PC-3 (cell line): ENCODE measurements around the gene VARS2. TPM values are rescaled to one million over a fixed set of nuclear protein-coding genes. Genes with fewer than 3 reads are reported as not detected.

Source experiments
- ATAC-seq: fragments of 200-7000 bp; cut with Tn5 transposase; 2 replicates; pipeline ENCODE4 v1.9.1; 2020; ENCODE audit warnings: mild to moderate bottlenecking, moderate library complexity
- BruUV-seq: library from RNA; stranded (reverse); fragments of 400-500 nt; replicated peaks from 2 replicates; lab custom pipeline; 2021; lab: Mats Ljungman, UMichigan
- CTCF ChIA-PET: fragments of 300-600 bp; sonication (Branson Sonifier 250); formaldehyde crosslinking; loops from one replicate; lab custom pipeline; 2022; ENCODE audit warnings: antibody characterized with exemption; lab: Charles Lee
- POLR2A ChIA-PET: fragments of 300-600 bp; sonication (Branson Sonifier 250); formaldehyde crosslinking; loops from one replicate; lab custom pipeline; 2022; ENCODE audit warnings: antibody characterized with exemption; ENCODE audit not compliant: unreplicated experiment; lab: Charles Lee
- DNase-seq: peaks from one replicate; pipeline ENCODE4 v3.0.0-alpha.2; 2015
- H2AFZ ChIP-seq: fragments of 300-600 bp; sonication (generic); 2 replicates; pipeline ENCODE4 v1.6.0; 2016; ENCODE audit warnings: antibody characterized with exemption, low read length
- H3F3A ChIP-seq: fragments of 300-600 bp; sonication (generic); one replicate; pipeline ENCODE4 v1.6.0; 2017; ENCODE audit warnings: antibody characterized with exemption, low read length, control low read depth, mild to moderate bottlenecking; ENCODE audit not compliant: unreplicated experiment
- H3K27ac ChIP-seq: fragments of 300-600 bp; sonication (generic); 2 replicates; pipeline ENCODE4 v1.5.1; 2016; ENCODE audit warnings: mild to moderate bottlenecking, low read length
- H3K27me3 ChIP-seq: fragments of 300-600 bp; sonication (generic); 2 replicates; pipeline ENCODE4 v1.6.1; 2016; ENCODE audit warnings: low read length, mixed read lengths
- H3K36me3 ChIP-seq: fragments of 300-600 bp; sonication (generic); 2 replicates; pipeline ENCODE4 v1.6.1; 2016; ENCODE audit warnings: low read depth, mixed run types, low read length, mixed read lengths
- H3K4me1 ChIP-seq: fragments of 300-600 bp; sonication (generic); 2 replicates; pipeline ENCODE4 v1.5.1; 2016; ENCODE audit warnings: low read length; ENCODE audit not compliant: insufficient read depth
- H3K4me2 ChIP-seq: fragments of 300-600 bp; sonication (generic); 2 replicates; pipeline ENCODE4 v1.6.0; 2016; ENCODE audit warnings: low read length
- H3K4me3 ChIP-seq: fragments of 300-600 bp; sonication (generic); 2 replicates; pipeline ENCODE4 v1.5.1; 2016; ENCODE audit warnings: mild to moderate bottlenecking, low read length, mixed read lengths
- H3K79me2 ChIP-seq: fragments of 300-600 bp; sonication (generic); 2 replicates; pipeline ENCODE4 v1.6.1; 2017; ENCODE audit warnings: low read length, mixed read lengths
- H3K9ac ChIP-seq: fragments of 300-600 bp; sonication (generic); 2 replicates; pipeline ENCODE4 v1.6.0; 2016; ENCODE audit warnings: mild to moderate bottlenecking, low read length
- H3K9me2 ChIP-seq: fragments of 300-600 bp; sonication (generic); replicated peaks from 2 replicates; pipeline ENCODE4 v1.6.1; 2016; ENCODE audit warnings: mixed run types, low read length, mixed read lengths
- H3K9me3 ChIP-seq: fragments of 300-600 bp; sonication (generic); 2 replicates; pipeline ENCODE4 v1.6.1; 2016; ENCODE audit warnings: low read length, mixed read lengths
- H4K20me1 ChIP-seq: fragments of 300-600 bp; sonication (generic); 2 replicates; pipeline ENCODE4 v1.6.1; 2016; ENCODE audit warnings: low read length, mixed read lengths
- CTCF ChIP-seq: fragments of 300-600 bp; sonication (generic); conservative IDR thresholded peaks from 2 replicates; pipeline ENCODE4 v1.5.1; 2017; ENCODE audit warnings: antibody characterized with exemption, low read depth, mild to moderate bottlenecking, low read length
- EZH2 ChIP-seq: fragments of 300-600 bp; sonication (generic); IDR thresholded peaks from one replicate; pipeline ENCODE4 v1.6.1; 2017; ENCODE audit warnings: antibody characterized with exemption, mild to moderate bottlenecking, low read length; ENCODE audit not compliant: unreplicated experiment
- EZH2phosphoT487 ChIP-seq: fragments of 300-600 bp; sonication (generic); IDR thresholded peaks from 2 replicates; pipeline ENCODE4 v1.6.1; 2018; ENCODE audit warnings: mild to moderate bottlenecking, antibody characterized with exemption, low read length, borderline replicate concordance
- intact Hi-C: fragments of 100-400 bp; cut with micrococcal nuclease; formaldehyde crosslinking; loops from 2 replicates; pipeline ENCODE4 v1.9.0; 2023
- total RNA-seq: library from RNA; depleted of rRNA; stranded (reverse); fragments of >200 nt; gene quantifications from 2 replicates; pipeline ENCODE4 v1.2.3, GENCODE V29; 2014

Gene VARS2
- total RNA-seq, 1 experiment from 2014 or later, result 66.5 TPM

GRCh38 chr6:30932665-30933365, 18.8 kb downstream of the VARS2 start:
- ATAC-seq, result no peak
- Histone ChIP-seq H3K4me2 (no peak overlapping the region), H3K36me3 (peaks cover 7% of the 10 kb centered on the region; the same call in 1 of the 2 replicates), H4K20me1 (no peaks in the 10 kb centered on the region), H2AFZ (no peak overlapping the region), H3K4me3 (no peak overlapping the region), H3K27me3 (no peaks in the 10 kb centered on the region), H3K4me1 (peaks cover 7% of the 10 kb centered on the region), H3F3A (no peaks in the 10 kb centered on the region), H3K79me2 (no peaks in the 10 kb centered on the region), H3K9me3 (no peaks in the 10 kb centered on the region), H3K9me2 (no peaks in the 10 kb centered on the region), H3K27ac (no peak overlapping the region), H3K9ac (no peak overlapping the region)
- intact Hi-C loops, result loop anchor here (10.0 kb wide), 1 partner anchor 52 kb away; the partner anchor contains the start of gene MUC21
- CTCF ChIA-PET, result no interaction called here
- no peak for DNase-seq
- BruUV-seq, result no TSS peak
- POLR2A ChIA-PET, result no interaction called here
- TF ChIP-seq EZH2 (no peak), CTCF (no peak), EZH2phosphoT487 (no peak)

- BruUV-seq, result no TSS peak
- H3K27ac ChIP-seq, result no peak overlapping the region
- peaks cover 7% of the 10 kb centered on the region for H3K4me1 ChIP-seq
- H3K9me2 ChIP-seq, result no peaks in the 10 kb centered on the region
- no peaks in the 10 kb centered on the region for H3K36me3 ChIP-seq
- intact Hi-C loops, result loop anchor here (10.0 kb wide), 1 partner anchor 50 kb away; the partner anchor contains the start of gene MUC21
- CTCF ChIA-PET, result no interaction called here
- TF ChIP-seq CTCF (no peak), EZH2 (no peak), EZH2phosphoT487 (no peak)
- no peaks in the 10 kb centered on the region for H3K9me3 ChIP-seq
- ATAC-seq, result no peak
- H3K27me3 ChIP-seq, result no peaks in the 10 kb centered on the region
- H3K79me2 ChIP-seq, result no peaks in the 10 kb centered on the region
- no peak overlapping the region for H3K4me2 ChIP-seq
- no peaks in the 10 kb centered on the region for H3F3A ChIP-seq
- no peak overlapping the region for H2AFZ ChIP-seq
- no peaks in the 10 kb centered on the region for H4K20me1 ChIP-seq
- POLR2A ChIA-PET, result no interaction called here
- H3K4me3 ChIP-seq, result no peak overlapping the region
- H3K9ac ChIP-seq, result no peak overlapping the region
- no peak for DNase-seq
Measured at GRCh38 chr6:30935018-30935417, 21.0 kb downstream of the VARS2 start.

GRCh38 chr6:30937265-30937664, 23.2 kb downstream of the VARS2 start:
- H3K9me3 ChIP-seq, result no peaks in the 10 kb centered on the region
- ChIA-PET CTCF (no interaction called here), POLR2A (interaction anchor here (0.6 kb wide), 1 partner anchor 142 kb away, joined by 4 read pairs; no protein-coding TSS in a partner anchor)
- DNase-seq, result no peak
- no peaks in the 10 kb centered on the region for H3K9me2 ChIP-seq
- no peak for ATAC-seq
- H3K4me1 ChIP-seq, result peaks cover 3% of the 10 kb centered on the region; the same call in 1 of the 2 replicates
- H2AFZ ChIP-seq, result no peak overlapping the region
- no peaks in the 10 kb centered on the region for H3K27me3 ChIP-seq
- no peaks in the 10 kb centered on the region for H3F3A ChIP-seq
- no peaks in the 10 kb centered on the region for H3K79me2 ChIP-seq
- H3K9ac ChIP-seq, result no peak overlapping the region
- intact Hi-C loops, result loop anchor here (10.0 kb wide), 1 partner anchor 48 kb away; the partner anchor contains the start of gene MUC21
- no peak for TF ChIP-seq EZH2phosphoT487
- no peak for TF ChIP-seq CTCF
- H3K36me3 ChIP-seq, result no peaks in the 10 kb centered on the region
- H3K4me2 ChIP-seq, result no peak overlapping the region
- no peak overlapping the region for H3K27ac ChIP-seq
- BruUV-seq, result no TSS peak
- no peak overlapping the region for H3K4me3 ChIP-seq
- H4K20me1 ChIP-seq, result no peaks in the 10 kb centered on the region
